ENCODE data around the gene IQSEC3.

Gene IQSEC3

GRCh38 chr12:193261-193660, 126.7 kb downstream of the IQSEC3 start:
- H3K79me1 ChIP-seq (replicated peaks; ENCODE audit: low read length, poor library complexity, severe bottlenecking), result no peaks in the 10 kb centered on the region
- H3K27ac ChIP-seq (ENCODE audit: low read length, poor library complexity, severe bottlenecking), result no peak overlapping the region
- no peak overlapping the region for H3K23ac ChIP-seq (ENCODE audit: low read length in 2 of 2)
- peaks cover 11% of the 10 kb centered on the region for H3K4me1 ChIP-seq (ENCODE audit: control insufficient read depth, insufficient read depth, low read depth, low read length)
- H2BK15ac ChIP-seq (ENCODE audit: low read depth, poor library complexity, severe bottlenecking), result no peak overlapping the region
- H3K36me3 ChIP-seq (ENCODE audit: control insufficient read depth in 1 of 2, insufficient read depth in 2 of 2, low read depth in 1 of 2, low read length in 2 of 2), result no peaks in the 10 kb centered on the region
- no peak for DNase-seq
- H2BK12ac ChIP-seq (ENCODE audit: low read length in 2 of 2), result no peak overlapping the region
- H4K91ac ChIP-seq (ENCODE audit: low read length), result no peak overlapping the region
- no peak overlapping the region for H3K18ac ChIP-seq (ENCODE audit: low read depth in 1 of 2, low read length in 2 of 2)
- H2BK120ac ChIP-seq (ENCODE audit: low read depth, low read length), result no peak overlapping the region
- H2BK5ac ChIP-seq (ENCODE audit: low read depth, low read length, poor library complexity, severe bottlenecking), result no peak overlapping the region
- H3K14ac ChIP-seq (ENCODE audit: low read length in 2 of 2), result no peak overlapping the region
- H3K4me3 ChIP-seq (ENCODE audit: insufficient read depth in 1 of 2, low read depth in 1 of 2, low read length in 2 of 2), result no peak overlapping the region
- H4K8ac ChIP-seq (ENCODE audit: low read length), result no peak overlapping the region
- H2AK5ac ChIP-seq (ENCODE audit: low read length, severe bottlenecking), result no peak overlapping the region
- H2AFZ ChIP-seq (ENCODE audit: low read depth, low read length), result no peak overlapping the region
- WGBS, result 81% methylated on average over 10 of the region's 10 CpGs
- H3K27me3 ChIP-seq (ENCODE audit: control insufficient read depth in 1 of 2, insufficient read depth in 1 of 2, low read length in 2 of 2), result peaks cover 35 to 80% of the 10 kb centered on the region in 2 experiments
- H3K9me3 ChIP-seq (ENCODE audit: control insufficient read depth, low read length), result no peaks in the 10 kb centered on the region
- no peak overlapping the region for H3K4me2 ChIP-seq (ENCODE audit: low read length, poor library complexity, severe bottlenecking)
- H3K4ac ChIP-seq (ENCODE audit: low read depth in 1 of 2, low read length in 2 of 2), result no peak overlapping the region
- no peak overlapping the region for H3K9ac ChIP-seq (ENCODE audit: low read length)

GRCh38 chr12:194276-194675, 127.7 kb downstream of the IQSEC3 start:
- Histone ChIP-seq H2BK120ac (ENCODE audit: low read depth, low read length) (no peak overlapping the region), H2BK12ac (ENCODE audit: low read length in 2 of 2) (no peak overlapping the region), H3K27ac (ENCODE audit: low read length, poor library complexity, severe bottlenecking) (no peak overlapping the region), H3K23ac (ENCODE audit: low read length in 2 of 2) (no peak overlapping the region), H2BK5ac (ENCODE audit: low read depth, low read length, poor library complexity, severe bottlenecking) (no peak overlapping the region), H2AK5ac (ENCODE audit: low read length, severe bottlenecking) (no peak overlapping the region), H4K91ac (ENCODE audit: low read length) (no peak overlapping the region), H2AFZ (ENCODE audit: low read depth, low read length) (no peak overlapping the region), H3K4me2 (ENCODE audit: low read length, poor library complexity, severe bottlenecking) (no peak overlapping the region), H4K8ac (ENCODE audit: low read length) (no peak overlapping the region), H3K79me1 (replicated peaks; ENCODE audit: low read length, poor library complexity, severe bottlenecking) (no peaks in the 10 kb centered on the region), H2BK15ac (ENCODE audit: low read depth, poor library complexity, severe bottlenecking) (no peak overlapping the region), H3K27me3 (ENCODE audit: control insufficient read depth in 1 of 2, insufficient read depth in 1 of 2, low read length in 2 of 2) (peaks cover 35 to 79% of the 10 kb centered on the region in 2 experiments), H3K4me3 (ENCODE audit: insufficient read depth in 1 of 2, low read depth in 1 of 2, low read length in 2 of 2) (no peak overlapping the region), H3K9ac (ENCODE audit: low read length) (no peak overlapping the region), H3K4me1 (ENCODE audit: control insufficient read depth, insufficient read depth, low read depth, low read length) (peaks cover 6% of the 10 kb centered on the region), H3K18ac (ENCODE audit: low read depth in 1 of 2, low read length in 2 of 2) (no peak overlapping the region), H3K14ac (ENCODE audit: low read length in 2 of 2) (no peak overlapping the region), H3K4ac (ENCODE audit: low read depth in 1 of 2, low read length in 2 of 2) (no peak overlapping the region), H3K9me3 (ENCODE audit: control insufficient read depth, low read length) (no peaks in the 10 kb centered on the region), H3K36me3 (ENCODE audit: control insufficient read depth in 1 of 2, insufficient read depth in 2 of 2, low read depth in 1 of 2, low read length in 2 of 2) (no peaks in the 10 kb centered on the region)
- DNase-seq, result no peak
- WGBS, result 94% methylated on average over 7 of the region's 7 CpGs

- Histone ChIP-seq H2AFZ (ENCODE audit: low read depth, low read length) (no peak overlapping the region), H3K27me3 (ENCODE audit: control insufficient read depth in 1 of 2, insufficient read depth in 1 of 2, low read length in 2 of 2) (peaks cover 35 to 71% of the 10 kb centered on the region in 2 experiments), H3K14ac (ENCODE audit: low read length in 2 of 2) (no peak overlapping the region), H3K4ac (ENCODE audit: low read depth in 1 of 2, low read length in 2 of 2) (no peak overlapping the region), H3K4me3 (ENCODE audit: insufficient read depth in 1 of 2, low read depth in 1 of 2, low read length in 2 of 2) (no peak overlapping the region), H2AK5ac (ENCODE audit: low read length, severe bottlenecking) (no peak overlapping the region), H2BK120ac (ENCODE audit: low read depth, low read length) (no peak overlapping the region), H2BK15ac (ENCODE audit: low read depth, poor library complexity, severe bottlenecking) (no peak overlapping the region), H3K36me3 (ENCODE audit: control insufficient read depth in 1 of 2, insufficient read depth in 2 of 2, low read depth in 1 of 2, low read length in 2 of 2) (no peaks in the 10 kb centered on the region), H3K9me3 (ENCODE audit: control insufficient read depth, low read length) (no peaks in the 10 kb centered on the region), H2BK12ac (ENCODE audit: low read length in 2 of 2) (no peak overlapping the region), H3K23ac (ENCODE audit: low read length in 2 of 2) (no peak overlapping the region), H3K4me2 (ENCODE audit: low read length, poor library complexity, severe bottlenecking) (no peak overlapping the region), H4K91ac (ENCODE audit: low read length) (no peak overlapping the region), H2BK5ac (ENCODE audit: low read depth, low read length, poor library complexity, severe bottlenecking) (no peak overlapping the region), H3K9ac (ENCODE audit: low read length) (no peak overlapping the region), H3K18ac (ENCODE audit: low read depth in 1 of 2, low read length in 2 of 2) (no peak overlapping the region), H3K27ac (ENCODE audit: low read length, poor library complexity, severe bottlenecking) (no peak overlapping the region), H4K8ac (ENCODE audit: low read length) (no peak overlapping the region), H3K4me1 (ENCODE audit: control insufficient read depth, insufficient read depth, low read depth, low read length) (peaks cover 2% of the 10 kb centered on the region), H3K79me1 (replicated peaks; ENCODE audit: low read length, poor library complexity, severe bottlenecking) (no peaks in the 10 kb centered on the region)
- no peak for DNase-seq
- 77% methylated on average over 5 of the region's 5 CpGs for WGBS
Observed at GRCh38 chr12:195156-195555, 128.6 kb downstream of the IQSEC3 start.

- WGBS, result 91% methylated on average over 14 of the region's 15 CpGs
- H2BK5ac ChIP-seq (ENCODE audit: low read depth, low read length, poor library complexity, severe bottlenecking), result no peak overlapping the region
Observed at GRCh38 chr12:195951-196350, 129.4 kb downstream of the IQSEC3 start.

More at GRCh38 chr12:195951-196350, 129.4 kb downstream of the IQSEC3 start:
- Histone ChIP-seq H3K9ac (ENCODE audit: low read length) (no peak overlapping the region), H2AK5ac (ENCODE audit: low read length, severe bottlenecking) (no peak overlapping the region), H3K27ac (ENCODE audit: low read length, poor library complexity, severe bottlenecking) (no peak overlapping the region), H3K23ac (ENCODE audit: low read length in 2 of 2) (no peak overlapping the region), H2BK15ac (ENCODE audit: low read depth, poor library complexity, severe bottlenecking) (no peak overlapping the region), H3K4me3 (ENCODE audit: insufficient read depth in 1 of 2, low read depth in 1 of 2, low read length in 2 of 2) (no peak overlapping the region), H2BK12ac (ENCODE audit: low read length in 2 of 2) (no peak overlapping the region), H4K8ac (ENCODE audit: low read length) (no peak overlapping the region), H3K4me2 (ENCODE audit: low read length, poor library complexity, severe bottlenecking) (no peak overlapping the region), H3K9me3 (ENCODE audit: control insufficient read depth, low read length) (no peaks in the 10 kb centered on the region), H3K4ac (ENCODE audit: low read depth in 1 of 2, low read length in 2 of 2) (no peak overlapping the region), H3K14ac (ENCODE audit: low read length in 2 of 2) (no peak overlapping the region), H2AFZ (ENCODE audit: low read depth, low read length) (no peak overlapping the region), H3K18ac (ENCODE audit: low read depth in 1 of 2, low read length in 2 of 2) (no peak overlapping the region), H3K79me1 (replicated peaks; ENCODE audit: low read length, poor library complexity, severe bottlenecking) (no peaks in the 10 kb centered on the region), H3K4me1 (ENCODE audit: control insufficient read depth, insufficient read depth, low read depth, low read length) (peaks cover 2% of the 10 kb centered on the region), H2BK120ac (ENCODE audit: low read depth, low read length) (no peak overlapping the region), H3K36me3 (ENCODE audit: control insufficient read depth in 1 of 2, insufficient read depth in 2 of 2, low read depth in 1 of 2, low read length in 2 of 2) (no peaks in the 10 kb centered on the region), H3K27me3 (ENCODE audit: control insufficient read depth in 1 of 2, insufficient read depth in 1 of 2, low read length in 2 of 2) (peaks cover 35 to 67% of the 10 kb centered on the region in 2 experiments), H4K91ac (ENCODE audit: low read length) (no peak overlapping the region)
- DNase-seq, result no peak
